H9 (cell line): ENCODE results near the gene BEST3. TPM values are rescaled to one million over a fixed set of nuclear protein-coding genes. Genes with fewer than 3 reads are reported as not detected.

Experiments used
- DNase-seq: peaks from one replicate; pipeline ENCODE4 v3.0.0-alpha.2; 2017
- H2AFZ ChIP-seq: one replicate; pipeline ENCODE4 v1.6.1; 2013; ENCODE audit warnings: mild to moderate bottlenecking, low read length, control low read depth, moderate library complexity
- H2AK5ac ChIP-seq: 2 replicates; pipeline ENCODE4 v1.6.1; 2013; ENCODE audit warnings: low read length, control low read depth, mixed read lengths; ENCODE audit not compliant: insufficient read length
- H2BK120ac ChIP-seq: one replicate; pipeline ENCODE4 v1.6.1; 2013; ENCODE audit warnings: low read depth, mild to moderate bottlenecking, low read length, control low read depth, inconsistent platforms; ENCODE audit not compliant: poor library complexity, severe bottlenecking
- H2BK12ac ChIP-seq: 2 replicates; pipeline ENCODE4 v1.6.1; 2013; ENCODE audit warnings: low read length, control low read depth, mixed read lengths, low read depth; ENCODE audit not compliant: insufficient read length
- H2BK15ac ChIP-seq: 2 replicates; pipeline ENCODE4 v1.6.1; 2013; ENCODE audit warnings: low read depth, low read length, control low read depth
- H2BK20ac ChIP-seq: one replicate; pipeline ENCODE4 v1.6.1; 2013; ENCODE audit warnings: low read depth, mild to moderate bottlenecking, low read length, control low read depth, inconsistent platforms; ENCODE audit not compliant: poor library complexity, severe bottlenecking
- H2BK5ac ChIP-seq: 2 replicates; pipeline ENCODE4 v1.6.1; 2013; ENCODE audit warnings: low read length, control low read depth, mixed read lengths; ENCODE audit not compliant: insufficient read length
- H3K14ac ChIP-seq: 2 replicates; pipeline ENCODE4 v1.6.1; 2013; ENCODE audit warnings: low read length, control low read depth; ENCODE audit not compliant: insufficient read depth
- H3K18ac ChIP-seq: 2 replicates; pipeline ENCODE4 v1.6.1; 2013; ENCODE audit warnings: low read depth, mild to moderate bottlenecking, mixed read lengths, low read length, control low read depth; ENCODE audit not compliant: insufficient read length
- H3K23ac ChIP-seq: 2 replicates; pipeline ENCODE4 v1.6.1; 2013; ENCODE audit warnings: low read length, control low read depth, mixed read lengths, low read depth; ENCODE audit not compliant: insufficient read length
- H3K23me2 ChIP-seq: 2 replicates; pipeline ENCODE4 v1.6.1; 2013; ENCODE audit warnings: low read depth, mild to moderate bottlenecking, mixed read lengths, low read length, control low read depth; ENCODE audit not compliant: insufficient read length, poor library complexity, severe bottlenecking
- H3K27ac ChIP-seq: 2 replicates; pipeline ENCODE4 v1.5.1; 2013; ENCODE audit warnings: low read length, control low read depth, mixed read lengths, low read depth; ENCODE audit not compliant: insufficient read length
- H3K27me3 ChIP-seq: 2 replicates; pipeline ENCODE4 v1.6.1; 2013; ENCODE audit warnings: low read length, control low read depth, inconsistent platforms; ENCODE audit not compliant: insufficient read depth
- H3K4ac ChIP-seq: 2 replicates; pipeline ENCODE4 v1.6.1; 2013; ENCODE audit warnings: low read depth, mild to moderate bottlenecking, control low read depth, inconsistent platforms, low read length, moderate library complexity
- H3K4me1 ChIP-seq: 2 replicates; pipeline ENCODE4 v1.6.1; 2013; ENCODE audit warnings: low read length, control low read depth, inconsistent platforms; ENCODE audit not compliant: insufficient read depth
- H3K4me2 ChIP-seq: 2 replicates; pipeline ENCODE4 v1.6.1; 2013; ENCODE audit warnings: low read length, control low read depth, mixed read lengths; ENCODE audit not compliant: insufficient read length, insufficient read depth
- H3K56ac ChIP-seq: 2 replicates; pipeline ENCODE4 v1.6.1; 2013; ENCODE audit warnings: low read depth, mild to moderate bottlenecking, mixed read lengths, low read length, control low read depth; ENCODE audit not compliant: insufficient read length
- H3K79me1 ChIP-seq: 2 replicates; pipeline ENCODE4 v1.6.1; 2013; ENCODE audit warnings: low read depth, mild to moderate bottlenecking, moderate library complexity, low read length, control low read depth, inconsistent platforms; ENCODE audit not compliant: insufficient read depth, poor library complexity, severe bottlenecking
- H3K79me2 ChIP-seq: 2 replicates; pipeline ENCODE4 v1.6.1; 2013; ENCODE audit warnings: low read length, control low read depth, inconsistent platforms; ENCODE audit not compliant: insufficient read depth
- H3K9ac ChIP-seq: 2 replicates; pipeline ENCODE4 v1.6.1; 2013; ENCODE audit warnings: low read length, control low read depth, mixed read lengths; ENCODE audit not compliant: insufficient read length; ENCODE audit errors: extremely low read depth
- H3K9me3 ChIP-seq: one replicate; pipeline ENCODE4 v1.6.1; 2013; ENCODE audit warnings: low read depth, low read length, inconsistent platforms; ENCODE audit not compliant: control insufficient read depth
- H3T11ph ChIP-seq: one replicate; pipeline ENCODE4 v1.6.1; 2013; ENCODE audit warnings: mild to moderate bottlenecking, low read length, control low read depth, inconsistent platforms
- H4K20me1 ChIP-seq: one replicate; pipeline ENCODE4 v1.6.1; 2013; ENCODE audit not compliant: control insufficient read depth, insufficient read length, insufficient read depth
- H4K5ac ChIP-seq: 2 replicates; pipeline ENCODE4 v1.6.1; 2013; ENCODE audit warnings: low read depth, mild to moderate bottlenecking, mixed read lengths, low read length, control low read depth; ENCODE audit not compliant: insufficient read length
- H4K8ac ChIP-seq: replicated peaks from 2 replicates; pipeline ENCODE4 v1.6.1; 2013; ENCODE audit warnings: low read length, control low read depth, mixed read lengths, low read depth; ENCODE audit not compliant: insufficient read length
- H4K91ac ChIP-seq: 2 replicates; pipeline ENCODE4 v1.6.1; 2013; ENCODE audit warnings: low read depth, mild to moderate bottlenecking, moderate library complexity, mixed read lengths, low read length, control low read depth; ENCODE audit not compliant: insufficient read length
- H3K27ac Mint-ChIP-seq, 3 experiments: 2 replicates in 2 of 3; 3 replicates in 1 of 3; pipeline ENCODE4 v1.8.0; 2020 to 2021; ENCODE audit warnings: mixed read lengths in 3 of 3, mild to moderate bottlenecking in 1 of 3, moderate library complexity in 1 of 3
- H3K27me3 Mint-ChIP-seq: 2 replicates; pipeline ENCODE4 v1.8.0; 2021; ENCODE audit warnings: low read depth, mild to moderate bottlenecking, moderate library complexity, mixed read lengths
- H3K36me3 Mint-ChIP-seq, 3 experiments: 2 replicates in 2 of 3; 3 replicates in 1 of 3; pipeline ENCODE4 v1.8.0; 2020 to 2021; ENCODE audit warnings: low read depth in 3 of 3, mixed read lengths in 3 of 3; ENCODE audit not compliant: insufficient read depth in 1 of 3
- H3K4me1 Mint-ChIP-seq, 2 experiments: 2 replicates each; pipeline ENCODE4 v1.8.0; 2020; ENCODE audit warnings: mixed read lengths in 2 of 2
- H3K4me3 Mint-ChIP-seq, 2 experiments: 2 replicates in 1 of 2; 3 replicates in 1 of 2; pipeline ENCODE4 v1.8.0; 2020 to 2021; ENCODE audit warnings: mild to moderate bottlenecking in 2 of 2, mixed read lengths in 2 of 2, moderate library complexity in 1 of 2
- H3K9me3 Mint-ChIP-seq, 2 experiments: 2 replicates in 1 of 2; 3 replicates in 1 of 2; pipeline ENCODE4 v1.8.0; 2020; ENCODE audit warnings: mild to moderate bottlenecking in 2 of 2, mixed read lengths in 2 of 2, moderate library complexity in 1 of 2
- WGBS: extraction: QIAGEN DNeasy Blood & Tissue Kit; methylation state at CpG from one replicate; pipeline ENCODE4 v1.1.7; 2013; ENCODE audit warnings: missing lambda C conversion rate, low lambda C conversion rate, mixed read lengths; ENCODE audit not compliant: insufficient read length; ENCODE audit errors: extremely low coverage; 5-methylcytosine and 5-hydroxymethylcytosine counted together
- total RNA-seq: library from RNA; stranded (reverse); gene quantifications from 2 replicates; pipeline ENCODE4 v1.2.1, GENCODE V29; 2021
- TF ChIP-seq, protein P1 (sequence below): fragments of 200-600 bp; sonication (generic); conservative IDR thresholded peaks from 3 replicates; pipeline ENCODE4 v1.8.0; 2021; ENCODE audit warnings: antibody characterized with exemption, mild to moderate bottlenecking

Gene BEST3
- total RNA-seq, 1 experiment from 2014 or later: 0.42 TPM

DNA sequence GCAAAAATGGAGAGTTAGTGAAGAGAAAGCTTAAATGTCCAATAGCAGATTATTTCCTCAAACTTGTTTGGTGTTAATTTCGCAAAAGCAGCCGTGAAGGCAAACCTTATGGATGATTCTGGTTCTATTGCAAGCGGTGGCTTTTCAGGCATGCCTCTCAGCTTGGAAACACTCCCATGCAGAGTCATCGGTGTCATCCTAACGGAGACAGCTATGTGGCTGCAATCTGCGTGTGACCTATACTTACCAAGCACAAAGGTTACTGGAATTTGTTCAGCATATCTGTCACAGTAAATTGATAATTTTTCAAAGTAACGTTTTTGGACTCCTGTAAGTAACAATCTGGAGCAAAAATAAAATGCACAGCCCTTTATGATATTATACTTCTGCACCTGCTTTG is 5.0 kb downstream of the BEST3 start:
- no peak overlapping the region for H3K27ac Mint-ChIP-seq

More for the DNA sequence above, 5.0 kb downstream of the BEST3 start:
- Histone ChIP-seq H3K4ac (no peak overlapping the region), H3K4me2 (no peak overlapping the region), H3K4me1 (peaks cover 8% of the 10 kb centered on the region), H3K18ac (no peak overlapping the region), H3K23ac (no peak overlapping the region), H4K5ac (no peak overlapping the region), H3K56ac (no peak overlapping the region), H2BK15ac (no peak overlapping the region), H3K27me3 (no peaks in the 10 kb centered on the region), H3K27ac (no peak overlapping the region), H2BK5ac (no peak overlapping the region), H3K79me1 (no peaks in the 10 kb centered on the region), H4K91ac (no peak overlapping the region), H2AK5ac (no peak overlapping the region), H3K9ac (no peak overlapping the region), H4K8ac (no peak overlapping the region), H2BK120ac (no peak overlapping the region), H3K9me3 (no peaks in the 10 kb centered on the region), H3K14ac (no peak overlapping the region), H3T11ph (no peak overlapping the region), H3K23me2 (peaks cover 1% of the 10 kb centered on the region), H2AFZ (no peak overlapping the region), H2BK20ac (no peak overlapping the region), H4K20me1 (no peaks in the 10 kb centered on the region), H2BK12ac (no peak overlapping the region), H3K79me2 (no peaks in the 10 kb centered on the region)
- H3K27me3 Mint-ChIP-seq: no peaks in the 10 kb centered on the region
- no peak overlapping the region for H3K4me3 Mint-ChIP-seq
- H3K4me1 Mint-ChIP-seq: peaks cover 18 to 23% of the 10 kb centered on the region in 2 experiments
- no peaks in the 10 kb centered on the region for H3K36me3 Mint-ChIP-seq
- H3K9me3 Mint-ChIP-seq: no peaks in the 10 kb centered on the region
- TF ChIP-seq, protein P1, sequence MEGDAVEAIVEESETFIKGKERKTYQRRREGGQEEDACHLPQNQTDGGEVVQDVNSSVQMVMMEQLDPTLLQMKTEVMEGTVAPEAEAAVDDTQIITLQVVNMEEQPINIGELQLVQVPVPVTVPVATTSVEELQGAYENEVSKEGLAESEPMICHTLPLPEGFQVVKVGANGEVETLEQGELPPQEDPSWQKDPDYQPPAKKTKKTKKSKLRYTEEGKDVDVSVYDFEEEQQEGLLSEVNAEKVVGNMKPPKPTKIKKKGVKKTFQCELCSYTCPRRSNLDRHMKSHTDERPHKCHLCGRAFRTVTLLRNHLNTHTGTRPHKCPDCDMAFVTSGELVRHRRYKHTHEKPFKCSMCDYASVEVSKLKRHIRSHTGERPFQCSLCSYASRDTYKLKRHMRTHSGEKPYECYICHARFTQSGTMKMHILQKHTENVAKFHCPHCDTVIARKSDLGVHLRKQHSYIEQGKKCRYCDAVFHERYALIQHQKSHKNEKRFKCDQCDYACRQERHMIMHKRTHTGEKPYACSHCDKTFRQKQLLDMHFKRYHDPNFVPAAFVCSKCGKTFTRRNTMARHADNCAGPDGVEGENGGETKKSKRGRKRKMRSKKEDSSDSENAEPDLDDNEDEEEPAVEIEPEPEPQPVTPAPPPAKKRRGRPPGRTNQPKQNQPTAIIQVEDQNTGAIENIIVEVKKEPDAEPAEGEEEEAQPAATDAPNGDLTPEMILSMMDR: no peak
- DNase-seq: no peak
- no CpG with 5 or more reads among the region's 7 CpGs for WGBS
